ENCODE data around the gene SPX.

Gene SPX

GRCh38 chr12:21542403-21542802 is 16.3 kb downstream of the SPX start:
- in situ Hi-C loops (cut with MboI; ENCODE audit: low pct_unique_long_range_greater_than_20kb, low sequenced_read_pairs, unreplicated experiment): no loop called here
- DNase-seq (ENCODE audit: low spot score): no peak
- no peak for TF ChIP-seq CTCF (IDR thresholded peaks at IDR 0.05; ENCODE audit: extremely low read depth, insufficient read depth, missing control alignments)

GRCh38 chr12:21543151-21543550 is 17.1 kb downstream of the SPX start:
- no peak for DNase-seq (ENCODE audit: low spot score)
- in situ Hi-C loops (cut with MboI; ENCODE audit: low pct_unique_long_range_greater_than_20kb, low sequenced_read_pairs, unreplicated experiment): no loop called here
- no peak for TF ChIP-seq CTCF (IDR thresholded peaks at IDR 0.05; ENCODE audit: extremely low read depth, insufficient read depth, missing control alignments)

GRCh38 chr12:21545557-21545956 is 19.5 kb downstream of the SPX start:
- TF ChIP-seq CTCF (IDR thresholded peaks at IDR 0.05; ENCODE audit: extremely low read depth, insufficient read depth, missing control alignments): no peak
- no peak for DNase-seq (ENCODE audit: low spot score)
- in situ Hi-C loops (cut with MboI; ENCODE audit: low pct_unique_long_range_greater_than_20kb, low sequenced_read_pairs, unreplicated experiment): no loop called here

GRCh38 chr12:21546716-21547115 is 20.6 kb downstream of the SPX start:
- DNase-seq (ENCODE audit: low spot score): no peak
- no peak for TF ChIP-seq CTCF (IDR thresholded peaks at IDR 0.05; ENCODE audit: extremely low read depth, insufficient read depth, missing control alignments)

GRCh38 chr12:21547437-21547836 is 21.3 kb downstream of the SPX start:
- no peak for TF ChIP-seq CTCF (IDR thresholded peaks at IDR 0.05; ENCODE audit: extremely low read depth, insufficient read depth, missing control alignments)
- in situ Hi-C loops (cut with MboI; ENCODE audit: low pct_unique_long_range_greater_than_20kb, low sequenced_read_pairs, unreplicated experiment): no loop called here
- no peak for DNase-seq (ENCODE audit: low spot score)

More at GRCh38 chr12:21546716-21547115, 20.6 kb downstream of the SPX start:
- in situ Hi-C loops (cut with MboI; ENCODE audit: low pct_unique_long_range_greater_than_20kb, low sequenced_read_pairs, unreplicated experiment): no loop called here

GRCh38 chr12:21551841-21552465 is 25.9 kb downstream of the SPX start:
- in situ Hi-C loops (cut with MboI; ENCODE audit: low pct_unique_long_range_greater_than_20kb, low sequenced_read_pairs, unreplicated experiment): no loop called here
- no peak for TF ChIP-seq CTCF (IDR thresholded peaks at IDR 0.05; ENCODE audit: extremely low read depth, insufficient read depth, missing control alignments)
- no peak for DNase-seq (ENCODE audit: low spot score)

Data from GM13977 (cell line).